Stimulated activated CD4-positive, alpha-beta T cell treated with anti-CD3 and anti-CD28 coated beads, TNF-alpha, amount 100 ng/mL, for 1 hour (primary cell): Measurements from ENCODE around the gene RHOU.

Experiments used
- DNase-seq, 3 donors: peaks; one replicate each; pipeline ENCODE4 v3.0.0-alpha.2; 2020; ENCODE audit warnings: low read depth in 3 of 3, low spot score in 1 of 3

The RHOU gene

DNA sequence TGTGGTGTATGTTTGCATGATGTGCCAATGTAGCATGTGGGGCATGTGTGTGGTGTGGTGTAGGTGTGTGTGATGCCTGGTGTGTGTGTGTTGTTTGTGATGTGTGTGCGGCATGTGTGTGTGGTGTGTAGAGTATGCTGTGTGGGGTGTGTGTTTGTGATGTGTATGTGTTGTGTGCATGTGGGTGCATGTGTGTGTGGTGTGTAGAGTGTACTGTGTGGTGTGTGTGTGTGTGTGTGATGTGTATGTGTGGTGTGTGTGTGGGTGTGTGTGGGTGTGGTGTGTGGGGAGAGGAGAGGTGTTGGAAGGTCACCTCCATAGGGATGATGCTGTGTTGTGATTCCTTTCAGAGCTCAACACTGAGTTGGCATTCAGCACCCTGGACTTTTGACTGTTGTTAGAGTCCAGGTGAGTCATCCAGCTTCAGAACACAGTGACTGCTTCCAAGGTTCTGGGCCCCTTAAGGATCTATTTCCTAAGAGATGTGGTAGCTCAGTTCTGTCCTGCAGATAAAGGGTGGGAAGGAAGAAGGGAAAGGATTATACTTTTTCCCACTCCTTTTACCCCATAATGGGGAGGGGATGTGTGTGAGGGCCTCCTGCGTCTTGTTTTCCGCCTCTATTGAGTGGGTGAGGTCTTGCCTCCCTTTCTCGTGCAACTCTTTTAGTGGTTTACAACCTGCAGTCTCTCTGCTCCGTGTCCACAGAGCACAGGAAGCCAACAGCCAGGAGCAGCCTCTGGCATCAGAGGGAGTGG is 47.6 kb downstream of the RHOU start:
- no peak for DNase-seq

DNA sequence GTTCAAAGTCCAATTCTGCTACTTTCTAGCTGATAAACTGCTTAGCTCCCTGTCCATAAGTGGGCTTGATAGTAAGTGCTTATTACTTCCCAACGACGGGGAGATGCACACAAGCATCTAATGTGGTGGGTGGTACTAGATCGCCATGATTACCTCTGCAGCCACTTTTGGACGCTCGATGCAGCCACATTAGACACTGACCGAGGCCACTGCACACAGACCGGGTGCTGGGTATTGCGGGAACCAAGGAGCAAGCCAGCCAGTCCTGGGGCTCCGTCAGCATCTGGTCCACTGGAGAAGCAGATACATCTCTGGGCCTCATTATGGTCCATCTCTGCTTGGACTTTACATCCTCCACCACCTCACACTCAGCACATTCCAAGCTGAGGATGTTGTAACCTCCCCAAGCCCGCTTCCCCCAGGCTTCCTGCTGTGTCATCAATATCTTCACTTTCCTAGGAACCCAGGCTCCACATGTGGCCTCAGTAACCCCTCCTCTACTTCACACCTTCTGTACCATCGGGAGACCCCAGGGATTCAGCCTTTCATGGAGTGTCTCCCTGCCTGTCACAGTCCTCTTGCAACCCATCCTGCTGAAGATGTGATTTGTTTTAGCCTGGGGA is 48.2 kb downstream of the RHOU start:
- no peak for DNase-seq

DNA sequence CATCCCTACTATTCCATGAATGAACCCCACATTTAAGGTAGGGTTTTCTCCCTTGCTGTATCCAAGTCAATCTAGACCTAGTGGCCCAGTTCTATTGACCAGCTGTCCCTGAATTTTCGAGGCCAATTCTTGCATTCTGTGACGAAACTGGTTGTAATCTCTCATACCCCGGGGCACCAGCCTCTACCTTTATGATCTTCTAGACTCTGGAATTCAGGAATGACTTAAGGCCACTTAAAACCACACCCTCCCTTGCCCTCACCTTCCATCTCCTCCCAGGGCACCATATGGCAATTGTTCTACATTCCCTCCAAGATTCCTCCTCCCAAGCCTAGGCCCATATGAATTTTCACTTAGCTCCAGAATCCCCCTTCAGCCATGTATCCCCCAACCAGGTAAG is 48.9 kb downstream of the RHOU start:
- DNase-seq: no peak

DNA sequence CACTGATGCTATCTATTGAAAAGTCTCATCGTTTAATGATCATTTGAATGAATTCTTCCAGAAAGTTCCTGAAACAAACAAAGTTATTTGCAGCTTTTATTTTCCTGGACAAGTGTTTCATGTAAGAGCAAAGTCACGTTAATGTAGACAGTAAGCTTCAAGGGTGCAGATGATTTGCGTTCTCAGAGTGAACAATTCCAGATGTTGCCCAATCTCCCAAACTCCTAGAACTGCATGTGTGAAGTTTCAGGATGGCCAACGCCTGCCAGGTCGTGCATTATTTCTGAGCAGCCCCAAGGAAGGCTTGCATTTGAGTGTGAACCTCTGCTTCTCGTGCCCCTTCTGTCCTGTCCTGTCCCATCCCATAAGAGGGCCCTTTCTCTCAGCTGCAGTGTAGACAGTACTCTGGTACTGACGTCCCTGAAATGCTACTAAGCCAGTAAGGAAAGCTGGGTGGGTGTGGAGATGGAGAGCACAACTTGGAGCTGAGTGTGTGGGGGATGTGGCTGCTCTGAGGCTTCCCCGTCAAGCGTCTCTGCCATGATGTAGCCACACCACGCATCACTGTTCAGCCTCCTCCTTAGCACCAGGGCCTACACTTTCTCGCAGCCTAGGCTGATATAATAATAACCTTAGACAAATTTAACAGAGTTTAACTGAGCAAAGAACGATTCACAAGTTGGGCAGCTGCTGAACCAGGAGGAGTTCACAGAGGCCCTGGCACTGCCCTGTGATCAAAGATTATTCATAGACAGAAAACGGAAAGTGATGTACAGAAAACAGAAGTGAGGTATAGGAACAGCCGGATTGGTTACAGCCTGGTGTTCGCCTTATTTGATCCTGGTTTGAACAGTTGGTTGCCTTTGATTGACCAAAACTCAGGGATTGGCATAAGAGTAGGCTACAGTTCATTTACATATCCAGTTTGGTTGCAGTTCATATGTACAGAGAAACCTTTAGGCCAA is 50.4 kb downstream of the RHOU start:
- DNase-seq: no peak

DNA sequence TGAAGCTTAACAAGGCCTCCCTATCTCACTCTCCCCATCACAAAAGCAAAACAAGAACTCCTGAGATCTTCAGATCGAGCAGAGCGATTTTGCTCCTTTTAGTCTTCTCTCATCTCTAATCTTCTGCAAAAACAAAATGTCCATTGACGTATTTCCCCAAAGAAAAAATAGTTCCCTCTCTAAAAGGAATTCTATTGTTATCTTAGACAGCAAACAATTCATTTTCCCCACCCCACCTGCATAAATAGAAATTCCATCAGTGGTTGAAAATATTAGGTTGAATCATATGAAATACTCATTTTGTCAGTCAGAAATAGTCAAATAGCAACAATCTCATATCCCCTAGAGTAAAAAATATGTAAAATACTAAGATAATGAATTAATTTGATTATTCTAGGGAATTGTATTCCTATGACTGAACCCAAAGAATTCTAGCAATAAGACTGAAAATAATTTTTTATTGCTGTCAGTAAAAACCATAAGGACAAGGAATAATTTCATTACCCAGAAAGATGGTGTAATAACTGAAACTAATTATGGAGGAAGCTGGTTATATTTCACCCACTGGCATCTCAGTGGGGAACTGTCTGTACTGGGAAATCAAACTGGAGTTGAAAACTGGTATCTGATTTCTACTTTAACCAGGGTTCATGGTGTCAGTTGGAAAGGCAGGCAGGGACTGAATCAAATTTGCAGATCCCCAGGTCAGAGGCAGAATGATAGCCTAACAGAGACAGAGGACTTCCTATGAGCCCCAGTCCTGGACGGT is 51.3 kb downstream of the RHOU start:
- no peak for DNase-seq

DNA sequence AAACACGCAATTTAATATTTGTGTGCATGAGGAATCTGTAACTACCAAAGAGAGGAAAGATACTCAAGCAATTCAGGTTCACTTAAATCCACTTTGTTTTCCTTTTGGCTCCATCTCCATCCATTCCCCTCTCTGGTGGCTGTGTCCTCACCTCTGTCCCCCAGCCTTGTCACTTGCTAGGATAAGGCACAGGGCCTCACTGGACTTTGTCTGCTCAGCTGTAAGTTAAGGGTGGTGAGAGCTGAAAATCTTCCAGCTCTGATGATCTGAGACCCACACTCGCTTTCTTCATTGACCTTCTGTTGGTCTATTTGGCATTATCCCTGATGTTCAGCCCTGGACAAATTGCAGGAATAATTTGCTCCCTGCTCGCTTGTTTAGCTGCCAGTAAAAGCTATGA is 56.5 kb downstream of the RHOU start:
- no peak for DNase-seq

DNA sequence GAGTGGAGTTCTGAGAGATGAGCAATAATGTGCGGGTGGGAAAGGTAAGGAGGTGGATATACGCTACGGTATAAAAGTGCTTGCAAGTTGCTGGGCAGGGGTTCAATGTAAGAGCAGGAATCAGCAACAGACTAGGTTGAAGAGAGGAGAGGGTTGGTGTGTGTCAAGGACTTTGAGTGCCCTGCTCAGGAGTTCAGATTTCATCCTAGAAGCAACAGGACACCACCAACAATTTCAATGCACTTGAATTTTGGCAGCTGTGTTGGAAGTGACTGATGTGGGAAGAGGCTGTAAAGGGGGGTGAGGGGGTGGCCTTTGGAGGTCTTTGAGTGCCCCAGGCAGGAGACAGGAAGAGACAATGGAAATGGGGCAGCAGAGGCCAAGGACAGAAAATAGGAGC is 57.3 kb downstream of the RHOU start:
- no peak for DNase-seq

DNA sequence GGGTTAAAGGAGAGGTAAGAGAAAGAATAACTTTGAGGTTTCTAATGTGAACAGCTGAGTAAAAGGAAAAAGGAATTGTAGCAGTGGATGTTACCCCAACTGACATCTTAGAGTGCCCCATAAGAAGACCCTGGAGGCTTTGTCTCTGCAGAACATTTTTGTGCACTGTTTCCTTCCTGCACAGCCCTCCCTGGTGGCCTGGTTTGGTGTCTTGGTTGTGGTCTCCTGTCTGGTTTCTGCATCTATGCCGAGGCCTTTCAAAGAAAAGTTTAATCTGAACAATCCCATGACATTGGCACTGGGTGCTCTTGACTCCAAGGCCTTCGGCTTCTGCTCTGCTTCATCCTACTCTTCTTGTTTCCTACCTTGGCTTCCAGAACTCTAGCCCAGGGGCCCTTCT is 57.8 kb downstream of the RHOU start:
- DNase-seq: no peak

DNA sequence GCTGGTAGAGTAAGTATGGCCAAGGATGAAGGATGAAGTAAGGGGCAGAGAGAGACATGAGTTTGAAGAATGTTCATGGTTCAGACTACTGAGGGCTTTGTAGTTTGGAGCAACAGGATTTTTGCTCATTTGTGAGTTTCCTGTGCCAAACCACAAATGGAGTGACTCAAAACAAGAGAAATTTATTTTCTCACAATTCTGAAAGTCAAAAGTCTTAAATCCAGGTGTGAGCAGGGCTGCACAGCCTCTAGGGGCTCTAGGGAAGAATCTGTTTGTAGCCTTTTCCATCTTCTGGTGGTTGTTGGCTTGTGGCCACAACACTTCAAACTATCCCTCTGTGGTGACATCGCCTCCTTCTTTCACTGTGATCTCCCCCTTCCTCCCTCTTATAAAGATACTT is 58.9 kb downstream of the RHOU start:
- no peak for DNase-seq

DNA sequence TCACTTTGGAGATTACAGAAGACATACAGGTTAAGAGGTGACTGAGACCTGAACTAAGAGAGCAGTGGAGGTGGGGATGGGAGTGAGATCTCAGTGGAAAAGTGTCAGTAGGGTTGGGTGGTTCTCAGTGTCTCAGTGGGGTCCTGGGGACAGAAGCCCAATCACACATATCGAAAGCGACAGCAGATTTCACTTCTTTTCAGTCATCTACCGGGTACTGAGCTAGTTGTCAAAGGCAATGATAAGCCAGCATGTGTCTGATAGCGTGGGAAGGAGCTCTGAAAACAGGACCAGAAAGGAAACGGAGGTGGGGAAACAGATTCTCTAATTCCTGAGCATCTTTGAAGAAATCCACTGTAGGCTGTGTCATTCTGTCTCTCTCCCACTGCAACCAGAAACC is 59.5 kb downstream of the RHOU start:
- DNase-seq: no peak

DNA sequence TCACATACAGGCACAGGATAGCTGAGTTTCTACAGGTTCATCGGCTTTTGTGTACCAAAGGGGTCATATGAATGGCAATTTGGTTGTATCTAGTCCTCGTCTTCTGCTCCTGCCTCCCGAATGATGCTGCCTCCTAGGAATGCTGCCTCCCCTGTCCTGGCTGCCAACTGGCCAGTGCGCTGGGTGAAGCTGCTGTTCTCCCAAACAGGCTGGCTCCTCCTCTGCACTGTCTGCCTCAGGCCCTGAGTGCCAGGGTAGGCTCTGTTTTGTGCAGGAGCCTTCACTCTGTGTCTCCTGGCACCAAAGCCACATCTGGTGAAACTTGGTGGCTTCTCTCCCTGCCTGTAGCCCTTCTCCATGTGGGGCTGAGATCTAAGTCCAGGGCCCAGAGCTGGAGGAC is 60.3 kb downstream of the RHOU start:
- DNase-seq: no peak
